ENCODE measurements around the gene SREK1IP1.

The SREK1IP1 gene

GRCh38 chr5:64768358-64769312 is at the start of gene SREK1IP1, which contains the start of gene CWC27:
TSS of gene SREK1IP1 (minus strand) at chr5:64768691. CDS start at chr5:64768517, 174 bp downstream.
TSS of gene CWC27 (plus strand) at chr5:64768930. CDS start at chr5:64769147, 217 bp downstream.
- peak; percentile 91 for DNase-seq

DNA sequence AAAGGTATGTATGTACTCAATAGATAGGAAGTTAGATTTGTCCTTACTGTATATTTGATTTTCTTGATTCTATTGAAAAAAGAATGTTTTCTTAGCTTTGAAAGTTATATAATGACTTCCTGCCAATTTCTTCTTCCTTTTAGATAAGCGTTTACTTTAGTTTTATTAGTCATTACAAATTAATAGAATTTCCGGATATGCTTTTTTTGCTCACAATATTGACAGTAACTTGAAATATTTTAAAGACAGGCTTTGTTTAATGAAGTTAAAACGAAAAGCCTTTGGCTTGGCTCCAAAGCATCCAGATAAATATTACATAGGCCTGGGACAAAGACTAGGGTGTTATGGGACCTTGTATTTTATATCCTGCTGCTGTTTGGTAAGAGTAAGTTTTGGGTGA is 49.8 kb upstream of the SREK1IP1 start:
- DNase-seq = no peak

DNA sequence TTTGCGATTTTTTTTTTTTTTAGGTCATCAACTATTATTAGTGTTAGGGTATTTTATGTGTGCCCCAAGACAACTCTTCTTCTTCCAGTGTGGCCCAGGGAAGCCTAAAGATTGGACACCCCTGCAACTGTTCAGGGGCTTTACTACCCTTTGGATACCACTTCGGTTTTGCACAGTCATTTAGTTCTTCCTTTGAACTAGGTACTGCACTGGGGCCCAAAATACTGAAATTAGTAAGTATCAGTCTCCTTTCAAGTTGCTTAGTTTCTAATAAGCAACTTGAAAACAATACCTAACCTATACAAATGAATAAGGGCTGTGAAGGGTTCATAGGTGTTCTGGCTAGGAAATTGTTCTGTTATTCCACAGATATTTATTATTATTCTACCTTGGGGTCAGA is 45.6 kb upstream of the SREK1IP1 start:
- DNase-seq = no peak

DNA sequence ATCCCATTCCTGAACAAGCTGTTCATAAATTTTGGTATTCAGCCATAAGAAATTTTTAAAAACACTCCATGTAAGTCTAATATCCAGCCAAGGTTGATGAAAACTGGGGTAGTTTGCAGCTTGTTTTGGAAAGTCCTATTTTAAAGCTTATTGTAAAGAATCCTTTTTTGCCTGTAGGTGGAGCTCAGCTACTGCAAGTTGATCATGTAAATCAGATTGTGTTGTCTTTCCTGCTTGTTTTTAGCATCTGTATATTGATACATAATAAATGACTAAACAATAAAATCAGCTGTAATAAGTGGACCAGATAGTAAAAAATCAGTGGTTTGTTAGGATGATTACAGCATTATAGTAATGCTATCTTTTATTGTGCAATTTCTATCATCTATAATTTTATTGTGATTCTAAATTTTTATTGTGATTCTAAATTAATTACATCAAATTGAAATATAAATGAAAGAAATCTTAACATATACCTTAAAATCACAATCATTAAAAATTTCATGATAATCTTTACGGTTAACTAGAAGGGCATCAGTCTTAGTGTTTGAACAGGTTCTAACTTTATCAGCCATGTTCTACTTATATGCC is 42.7 kb upstream of the SREK1IP1 start:
- DNase-seq = no peak

DNA sequence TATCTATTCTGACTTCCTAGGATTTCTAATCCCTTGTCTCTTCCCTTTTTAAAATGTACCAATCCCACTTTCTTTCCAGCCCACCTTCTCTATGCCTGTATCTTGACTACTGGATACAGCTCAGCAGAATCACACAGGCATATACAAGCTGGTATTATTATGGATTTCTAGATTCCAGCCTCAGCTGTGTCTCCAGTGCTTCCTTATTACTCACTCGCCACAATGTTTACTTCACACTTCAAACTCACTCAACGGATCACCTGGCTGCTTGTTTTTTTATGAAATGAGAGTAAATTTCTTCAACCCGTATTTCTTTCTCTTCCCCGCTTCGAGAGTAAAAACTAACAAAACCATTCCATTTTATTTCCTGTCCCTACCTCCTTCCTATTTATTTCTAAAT is 39.0 kb upstream of the SREK1IP1 start:
- no peak for DNase-seq

DNA sequence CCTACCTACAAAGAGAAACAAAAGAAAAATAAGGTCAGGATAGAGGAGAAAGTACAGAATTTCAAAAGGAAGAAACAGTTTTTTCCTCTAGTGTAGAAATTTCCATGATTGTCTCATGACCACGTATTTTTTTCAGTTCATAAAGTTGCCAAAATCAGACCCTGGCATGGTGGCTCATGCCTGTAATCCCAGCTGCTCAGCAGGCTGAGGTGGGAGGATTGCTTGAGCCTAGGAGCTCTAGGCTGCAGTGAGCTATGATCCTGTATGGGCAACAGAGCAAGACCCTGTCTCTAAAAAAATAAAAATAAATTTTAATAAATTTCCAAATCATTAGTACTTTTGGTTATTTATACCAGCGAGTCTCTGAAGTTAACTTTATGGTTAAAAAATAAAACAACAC is 38.0 kb upstream of the SREK1IP1 start:
- DNase-seq = no peak

DNA sequence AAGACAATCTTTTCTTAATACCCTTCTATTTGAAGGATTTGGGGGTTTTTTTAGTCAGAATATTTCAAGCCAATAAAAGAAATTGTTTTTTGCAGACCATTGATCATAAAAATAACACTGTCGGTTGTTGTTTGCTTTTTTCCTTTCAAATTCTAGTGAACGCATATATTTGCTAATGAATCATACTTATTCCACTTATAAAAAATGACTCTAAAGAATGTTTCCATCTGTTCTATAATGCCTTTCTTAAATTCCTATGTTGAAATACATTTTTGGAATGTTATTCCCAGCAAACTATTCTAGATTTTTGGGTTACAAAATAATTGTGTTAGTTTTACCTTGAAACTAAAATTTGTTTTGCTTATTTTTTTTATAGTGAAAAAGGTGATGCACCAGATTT is 32.4 kb upstream of the SREK1IP1 start:
- no peak for DNase-seq

- DNase-seq = no peak
Observed at GRCh38 chr5:64796301-64796700, 27.8 kb upstream of the SREK1IP1 start.

DNA sequence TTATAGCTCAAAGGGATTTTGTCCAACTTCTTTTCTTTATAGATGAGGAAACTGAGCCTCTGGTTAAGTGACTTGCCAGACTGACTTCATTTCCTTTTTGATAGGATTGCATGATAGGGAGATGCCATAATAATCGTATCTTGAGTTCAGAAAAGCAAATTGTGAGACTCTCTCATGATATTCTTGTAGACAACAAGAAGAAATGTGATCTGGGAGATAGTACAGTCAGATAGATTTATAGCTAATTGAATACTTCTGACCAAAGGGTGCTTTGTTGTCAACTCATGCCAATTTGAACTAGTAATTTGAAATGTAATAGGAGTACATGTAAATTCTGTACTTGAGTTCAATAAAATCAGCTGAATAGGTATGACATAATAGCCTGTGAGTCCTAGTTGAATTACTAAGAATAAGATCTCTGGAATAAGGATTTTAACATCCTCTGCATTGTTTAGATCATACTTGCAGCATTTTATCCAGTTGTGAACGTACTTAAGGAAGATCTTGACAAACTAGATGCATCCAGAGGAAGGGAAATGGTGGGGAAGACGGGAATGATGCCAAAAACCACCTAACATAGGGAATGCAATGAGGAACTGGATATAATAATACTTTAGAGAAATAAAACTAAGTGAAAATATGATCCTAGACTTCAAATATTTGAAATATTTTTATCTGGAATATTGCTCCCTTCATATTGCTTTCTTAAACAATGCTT is 25.7 kb upstream of the SREK1IP1 start:
- no peak for DNase-seq

DNA sequence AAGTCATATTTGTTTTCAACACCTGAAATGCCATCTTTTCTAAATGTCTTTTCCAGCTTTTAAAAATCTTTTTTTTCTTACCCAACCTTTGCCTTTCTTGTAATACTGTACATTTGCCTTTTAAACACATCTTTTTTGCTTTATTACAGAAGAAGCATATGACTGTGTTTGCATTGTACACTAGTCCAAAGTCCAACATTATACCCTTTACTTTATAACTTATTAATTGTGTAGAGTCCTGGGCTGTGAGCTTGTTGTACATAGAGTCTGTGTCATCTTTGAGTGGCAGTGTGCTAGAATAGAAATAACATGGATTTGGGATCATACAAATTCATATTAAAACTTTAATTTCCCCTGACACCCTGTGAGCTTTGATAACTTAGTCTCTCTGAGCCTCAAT is 24.0 kb upstream of the SREK1IP1 start:
- no peak for DNase-seq

DNA sequence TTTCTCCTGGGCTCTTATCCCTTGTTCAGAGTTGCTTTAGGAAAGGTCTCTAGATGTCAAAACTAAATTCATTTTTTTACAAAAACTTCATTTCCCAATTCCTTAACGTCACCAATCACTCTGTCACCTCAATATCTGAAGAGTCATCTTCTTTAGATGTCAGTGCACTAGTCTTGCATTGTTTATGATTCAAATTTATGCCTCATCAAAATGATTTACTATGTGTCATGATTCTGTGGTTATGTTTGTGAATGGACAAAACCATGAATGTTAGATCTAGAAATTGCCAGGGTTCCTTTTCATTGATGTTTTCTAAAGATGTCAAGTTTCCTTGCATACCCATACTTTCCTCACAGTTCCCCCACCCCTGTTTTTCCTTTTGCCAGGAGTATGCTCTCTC is 21.7 kb upstream of the SREK1IP1 start:
- DNase-seq = no peak

DNA sequence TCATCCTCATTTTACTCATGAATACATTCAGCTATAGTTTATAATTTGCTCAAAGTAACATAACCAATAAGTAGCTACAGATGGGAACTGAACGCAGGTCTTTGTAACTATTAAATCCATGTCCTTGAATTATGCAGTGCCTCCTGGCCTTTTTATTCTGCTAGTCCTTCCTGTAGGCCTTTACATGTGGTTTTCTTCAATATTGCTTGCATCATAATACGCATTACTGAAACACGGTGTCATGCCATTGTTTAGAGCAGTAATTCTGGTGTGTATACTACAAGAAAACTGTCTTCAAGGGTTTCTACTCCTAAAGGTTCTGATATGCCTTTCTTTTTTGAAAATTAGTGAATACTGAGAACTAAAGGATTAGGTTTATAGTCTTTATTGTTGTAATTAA is 21.0 kb upstream of the SREK1IP1 start:
- no peak for DNase-seq

GRCh38 chr5:64788156-64788555 is 19.7 kb upstream of the SREK1IP1 start:
- DNase-seq = no peak

GRCh38 chr5:64786372-64786771 is 17.9 kb upstream of the SREK1IP1 start:
- DNase-seq = no peak

DNA sequence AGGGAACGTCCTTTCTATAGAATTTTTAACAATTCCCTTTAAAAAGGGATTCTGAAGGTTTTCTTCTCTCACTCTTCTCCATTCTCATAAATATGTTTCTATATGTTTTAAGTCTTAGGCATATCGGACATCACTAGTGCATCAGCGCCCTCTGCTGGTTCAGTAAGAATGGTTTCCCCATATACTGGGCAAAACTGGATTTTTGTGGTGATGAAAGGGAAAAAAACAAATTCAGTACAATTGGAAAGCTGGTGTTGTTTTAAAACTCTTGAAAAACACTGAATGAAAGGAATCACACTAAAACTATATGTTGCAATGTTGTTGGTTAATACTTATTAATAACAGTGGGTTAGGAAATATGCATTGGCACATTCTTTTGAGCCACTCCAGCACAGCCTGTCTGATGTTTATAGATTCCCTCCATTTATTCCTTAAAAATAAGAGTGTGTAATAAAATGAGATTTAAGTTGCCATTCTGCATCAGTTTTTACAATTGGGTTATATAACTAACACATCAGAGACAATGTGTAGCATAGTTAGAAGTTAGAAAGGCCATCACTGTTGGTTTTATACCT is 16.0 kb upstream of the SREK1IP1 start:
- peak; percentile 76 for DNase-seq

DNA sequence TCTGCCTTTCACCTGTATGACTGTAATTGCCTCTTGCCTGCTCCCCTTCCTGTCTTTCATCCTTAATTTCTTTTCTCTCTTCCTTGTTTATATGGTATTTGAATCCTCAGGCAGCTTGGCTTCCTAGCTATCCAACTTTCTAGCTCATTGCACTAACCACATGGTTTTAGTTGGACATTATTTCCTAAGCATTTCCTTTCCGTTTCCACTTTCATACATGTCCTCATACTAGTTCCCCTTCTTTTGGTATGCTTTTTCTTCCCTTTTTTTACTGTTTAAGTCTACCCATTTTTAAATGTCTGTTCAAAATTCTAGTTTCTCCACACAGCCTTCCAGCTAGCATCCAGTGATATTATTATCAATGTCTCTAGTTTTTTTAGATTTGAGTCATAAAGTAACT is 6.8 kb upstream of the SREK1IP1 start:
- DNase-seq = no peak

GRCh38 chr5:64773533-64773932 is 5.0 kb upstream of the SREK1IP1 start:
- no peak for DNase-seq

DNA sequence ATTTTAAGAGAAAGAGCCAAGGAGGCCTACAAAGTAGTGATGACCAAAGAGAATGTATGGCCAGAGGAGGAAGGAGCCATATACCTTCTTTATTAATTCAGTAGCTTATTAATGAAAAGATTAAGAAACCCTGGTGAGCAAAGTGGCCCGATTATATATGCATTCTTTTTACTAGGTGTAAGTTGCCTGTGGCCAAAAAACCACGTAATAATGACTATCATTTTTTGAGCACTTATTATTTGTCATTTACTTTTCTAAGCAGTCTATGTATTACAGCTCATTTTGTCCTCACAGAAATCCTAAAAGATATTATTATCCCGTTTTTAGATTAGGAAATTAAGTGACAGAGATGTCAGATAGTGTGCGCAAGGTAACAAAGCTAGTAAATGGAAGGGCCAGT is 3.2 kb upstream of the SREK1IP1 start:
- no peak for DNase-seq

DNA sequence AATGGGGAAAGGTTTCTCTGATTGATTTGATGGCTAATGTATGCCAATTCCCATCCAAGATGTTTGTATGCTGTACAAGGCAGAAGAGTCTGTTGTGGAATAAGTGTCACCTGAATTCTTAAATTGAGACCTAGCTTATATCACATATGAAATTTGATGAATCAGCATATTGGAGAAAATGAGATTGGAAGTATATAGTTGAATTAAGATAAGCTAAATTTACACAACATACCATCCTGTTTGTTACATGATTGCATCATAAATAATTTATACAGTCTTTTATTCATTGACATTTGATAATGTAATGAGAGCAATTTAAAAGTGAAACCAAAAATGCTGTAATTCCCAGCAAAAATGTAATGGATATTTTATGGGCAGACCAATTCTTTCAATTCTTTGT is 1.4 kb upstream of the SREK1IP1 start:
- no peak for DNase-seq

DNA sequence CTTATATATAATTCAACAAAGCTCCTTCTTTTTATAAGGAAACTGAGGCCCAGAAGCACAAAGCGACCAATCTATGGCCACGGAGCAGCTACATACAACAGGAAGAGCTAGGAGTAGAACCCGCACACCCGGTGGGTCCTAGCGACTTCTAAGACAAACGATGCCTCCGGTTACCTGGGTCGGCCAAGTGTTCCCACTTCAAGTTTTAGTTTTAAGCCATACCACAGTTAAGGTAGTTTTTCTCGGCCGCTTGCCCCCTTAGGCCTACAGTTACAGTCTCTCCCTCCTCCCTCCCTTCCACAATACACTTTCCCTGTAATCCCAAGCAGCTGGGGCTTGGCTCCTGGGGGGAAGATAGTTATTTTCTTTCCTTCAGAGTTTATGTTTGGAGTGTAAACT is 533 bp downstream of the SREK1IP1 start:
- no peak for DNase-seq

- no peak for DNase-seq
Observed at GRCh38 chr5:64766941-64767340, 1.6 kb downstream of the SREK1IP1 start.

- no peak for DNase-seq
Observed at GRCh38 chr5:64765804-64766504, 2.5 kb downstream of the SREK1IP1 start.
